ENCODE results near the gene OPCML.

Gene OPCML

DNA sequence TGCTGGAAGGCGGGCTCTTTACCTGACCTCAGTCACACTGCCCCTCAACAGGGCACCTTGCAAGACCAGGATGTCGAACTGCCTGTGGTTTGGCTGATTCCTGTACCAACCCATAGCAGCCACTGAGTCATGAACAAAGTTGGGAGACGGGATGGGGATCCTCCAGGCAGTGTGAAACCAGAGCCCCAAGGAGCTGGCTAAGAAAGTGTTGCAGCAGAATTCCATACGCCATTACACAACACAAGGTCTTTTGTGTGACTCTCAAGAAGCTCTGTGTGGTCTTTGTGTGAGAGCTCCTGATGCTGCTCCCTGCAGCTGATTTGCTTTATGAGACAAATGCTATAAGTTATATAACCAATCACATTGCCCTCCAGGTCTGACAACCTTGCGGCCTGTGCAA is 617.7 kb downstream of the OPCML start:
- Histone ChIP-seq H3K4me3 (ENCODE audit: low read length) (no peak overlapping the region), H3K36me3 (replicated peaks; ENCODE audit: insufficient read depth, low read length) (no peaks in the 10 kb centered on the region), H3K4me2 (ENCODE audit: low read depth, low read length) (no peak overlapping the region), H3K9me2 (replicated peaks; ENCODE audit: insufficient read depth, low read length) (no peaks in the 10 kb centered on the region), H4K20me1 (ENCODE audit: insufficient read depth, low read length) (no peaks in the 10 kb centered on the region), H3K27me3 (replicated peaks; ENCODE audit: insufficient read depth, low read length) (no peaks in the 10 kb centered on the region), H3K27ac (ENCODE audit: low read length) (no peak overlapping the region), H3K79me2 (ENCODE audit: low read length) (no peaks in the 10 kb centered on the region), H3F3A (ENCODE audit: insufficient read depth, low read length) (no peaks in the 10 kb centered on the region), H2AFZ (ENCODE audit: low read length) (no peak overlapping the region), H3K9me3 (replicated peaks; ENCODE audit: insufficient read depth, low read length) (no peaks in the 10 kb centered on the region), H3K4me1 (ENCODE audit: low read length) (no peaks in the 10 kb centered on the region), H3K9ac (ENCODE audit: low read length) (no peak overlapping the region)
- DNase-seq, result no peak
- no peak for TF ChIP-seq EZH2 (optimal IDR thresholded peaks at IDR 0.05; ENCODE audit: low read depth, low read length)
- TF ChIP-seq, protein P1, sequence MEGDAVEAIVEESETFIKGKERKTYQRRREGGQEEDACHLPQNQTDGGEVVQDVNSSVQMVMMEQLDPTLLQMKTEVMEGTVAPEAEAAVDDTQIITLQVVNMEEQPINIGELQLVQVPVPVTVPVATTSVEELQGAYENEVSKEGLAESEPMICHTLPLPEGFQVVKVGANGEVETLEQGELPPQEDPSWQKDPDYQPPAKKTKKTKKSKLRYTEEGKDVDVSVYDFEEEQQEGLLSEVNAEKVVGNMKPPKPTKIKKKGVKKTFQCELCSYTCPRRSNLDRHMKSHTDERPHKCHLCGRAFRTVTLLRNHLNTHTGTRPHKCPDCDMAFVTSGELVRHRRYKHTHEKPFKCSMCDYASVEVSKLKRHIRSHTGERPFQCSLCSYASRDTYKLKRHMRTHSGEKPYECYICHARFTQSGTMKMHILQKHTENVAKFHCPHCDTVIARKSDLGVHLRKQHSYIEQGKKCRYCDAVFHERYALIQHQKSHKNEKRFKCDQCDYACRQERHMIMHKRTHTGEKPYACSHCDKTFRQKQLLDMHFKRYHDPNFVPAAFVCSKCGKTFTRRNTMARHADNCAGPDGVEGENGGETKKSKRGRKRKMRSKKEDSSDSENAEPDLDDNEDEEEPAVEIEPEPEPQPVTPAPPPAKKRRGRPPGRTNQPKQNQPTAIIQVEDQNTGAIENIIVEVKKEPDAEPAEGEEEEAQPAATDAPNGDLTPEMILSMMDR (IDR thresholded peaks at IDR 0.05; ENCODE audit: low read length), result no peak
- no peak for TF ChIP-seq EZH2phosphoT487 (IDR thresholded peaks at IDR 0.05; ENCODE audit: low read length)

DNA sequence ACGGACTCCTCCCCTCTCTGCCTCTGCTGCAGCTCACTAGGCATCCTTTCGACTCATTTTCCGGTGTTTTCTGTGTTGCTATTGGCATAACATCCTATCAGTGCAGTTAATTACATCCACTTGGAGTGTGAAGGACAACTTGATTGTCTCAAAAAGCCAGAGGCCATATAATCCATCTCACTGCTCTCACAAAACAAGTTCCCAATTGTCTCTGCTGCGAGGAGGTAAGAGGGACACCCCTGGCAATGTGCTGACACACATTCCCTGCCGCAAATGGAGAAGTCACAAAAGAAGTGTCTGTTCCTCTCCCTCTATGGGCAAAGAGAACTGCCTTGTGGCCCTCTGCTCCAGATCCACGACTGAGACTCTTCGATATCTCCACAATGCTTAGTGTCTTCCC is 618.4 kb downstream of the OPCML start:
- H3K79me2 ChIP-seq (ENCODE audit: low read length), result no peaks in the 10 kb centered on the region
- H2AFZ ChIP-seq (ENCODE audit: low read length), result no peak overlapping the region
- no peaks in the 10 kb centered on the region for H3K27me3 ChIP-seq (replicated peaks; ENCODE audit: insufficient read depth, low read length)
- no peaks in the 10 kb centered on the region for H3K36me3 ChIP-seq (replicated peaks; ENCODE audit: insufficient read depth, low read length)
- no peaks in the 10 kb centered on the region for H3K4me1 ChIP-seq (ENCODE audit: low read length)
- no peaks in the 10 kb centered on the region for H3K9me3 ChIP-seq (replicated peaks; ENCODE audit: insufficient read depth, low read length)
- no peak overlapping the region for H3K4me2 ChIP-seq (ENCODE audit: low read depth, low read length)
- no peaks in the 10 kb centered on the region for H3K9me2 ChIP-seq (replicated peaks; ENCODE audit: insufficient read depth, low read length)
- no peak overlapping the region for H3K4me3 ChIP-seq (ENCODE audit: low read length)
- H3F3A ChIP-seq (ENCODE audit: insufficient read depth, low read length), result no peaks in the 10 kb centered on the region
- H3K9ac ChIP-seq (ENCODE audit: low read length), result no peak overlapping the region
- H3K27ac ChIP-seq (ENCODE audit: low read length), result no peak overlapping the region
- TF ChIP-seq EZH2 (optimal IDR thresholded peaks at IDR 0.05; ENCODE audit: low read depth, low read length), result no peak
- TF ChIP-seq, protein P1 (IDR thresholded peaks at IDR 0.05; ENCODE audit: low read length), result no peak
- TF ChIP-seq EZH2phosphoT487 (IDR thresholded peaks at IDR 0.05; ENCODE audit: low read length), result no peak
- DNase-seq, result no peak
- H4K20me1 ChIP-seq (ENCODE audit: insufficient read depth, low read length), result no peaks in the 10 kb centered on the region

DNA sequence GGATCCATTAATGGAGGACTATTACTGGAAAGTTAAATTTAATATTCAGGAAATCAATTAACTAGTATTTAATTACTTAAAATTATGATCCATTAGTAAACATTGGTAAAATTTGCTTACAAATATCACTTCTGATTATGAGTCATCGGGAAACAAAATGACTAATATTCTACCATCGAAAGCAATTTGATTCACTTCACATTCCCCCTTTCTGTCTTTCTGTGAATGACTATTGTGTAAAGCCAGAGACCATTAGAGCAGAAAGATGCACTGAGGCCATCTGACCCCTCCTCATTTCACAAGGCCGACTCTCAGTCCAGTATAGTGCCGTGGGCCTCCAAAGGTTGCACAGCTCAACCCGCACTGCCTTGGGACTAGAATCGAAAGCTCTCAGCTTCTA is 619.0 kb downstream of the OPCML start:
- no peaks in the 10 kb centered on the region for H3K9me3 ChIP-seq (replicated peaks; ENCODE audit: insufficient read depth, low read length)
- no peaks in the 10 kb centered on the region for H4K20me1 ChIP-seq (ENCODE audit: insufficient read depth, low read length)
- no peaks in the 10 kb centered on the region for H3K9me2 ChIP-seq (replicated peaks; ENCODE audit: insufficient read depth, low read length)
- H3K4me2 ChIP-seq (ENCODE audit: low read depth, low read length), result no peak overlapping the region
- H3K79me2 ChIP-seq (ENCODE audit: low read length), result no peaks in the 10 kb centered on the region
- no peaks in the 10 kb centered on the region for H3K36me3 ChIP-seq (replicated peaks; ENCODE audit: insufficient read depth, low read length)
- no peak overlapping the region for H2AFZ ChIP-seq (ENCODE audit: low read length)
- no peak for DNase-seq
- H3K27me3 ChIP-seq (replicated peaks; ENCODE audit: insufficient read depth, low read length), result no peaks in the 10 kb centered on the region
- H3K4me3 ChIP-seq (ENCODE audit: low read length), result no peak overlapping the region
- TF ChIP-seq EZH2 (optimal IDR thresholded peaks at IDR 0.05; ENCODE audit: low read depth, low read length), result no peak
- TF ChIP-seq EZH2phosphoT487 (IDR thresholded peaks at IDR 0.05; ENCODE audit: low read length), result no peak
- TF ChIP-seq, protein P1 (IDR thresholded peaks at IDR 0.05; ENCODE audit: low read length), result no peak
- H3F3A ChIP-seq (ENCODE audit: insufficient read depth, low read length), result no peaks in the 10 kb centered on the region
- H3K27ac ChIP-seq (ENCODE audit: low read length), result no peak overlapping the region
- H3K9ac ChIP-seq (ENCODE audit: low read length), result no peak overlapping the region
- H3K4me1 ChIP-seq (ENCODE audit: low read length), result no peaks in the 10 kb centered on the region
